GM19238 (cell line): ENCODE data around the gene SLC49A3.
"Not testable (repeated sequence)": the region's sequence is repeated elsewhere in the genome, so short reads cannot be mapped to it uniquely, and the experiment has no call there.

Source experiments
- DNase-seq: peaks from one replicate; pipeline ENCODE4 v3.0.0; 2011; ENCODE audit warnings: low spot score; ENCODE audit not compliant: insufficient read length

The SLC49A3 gene

DNA sequence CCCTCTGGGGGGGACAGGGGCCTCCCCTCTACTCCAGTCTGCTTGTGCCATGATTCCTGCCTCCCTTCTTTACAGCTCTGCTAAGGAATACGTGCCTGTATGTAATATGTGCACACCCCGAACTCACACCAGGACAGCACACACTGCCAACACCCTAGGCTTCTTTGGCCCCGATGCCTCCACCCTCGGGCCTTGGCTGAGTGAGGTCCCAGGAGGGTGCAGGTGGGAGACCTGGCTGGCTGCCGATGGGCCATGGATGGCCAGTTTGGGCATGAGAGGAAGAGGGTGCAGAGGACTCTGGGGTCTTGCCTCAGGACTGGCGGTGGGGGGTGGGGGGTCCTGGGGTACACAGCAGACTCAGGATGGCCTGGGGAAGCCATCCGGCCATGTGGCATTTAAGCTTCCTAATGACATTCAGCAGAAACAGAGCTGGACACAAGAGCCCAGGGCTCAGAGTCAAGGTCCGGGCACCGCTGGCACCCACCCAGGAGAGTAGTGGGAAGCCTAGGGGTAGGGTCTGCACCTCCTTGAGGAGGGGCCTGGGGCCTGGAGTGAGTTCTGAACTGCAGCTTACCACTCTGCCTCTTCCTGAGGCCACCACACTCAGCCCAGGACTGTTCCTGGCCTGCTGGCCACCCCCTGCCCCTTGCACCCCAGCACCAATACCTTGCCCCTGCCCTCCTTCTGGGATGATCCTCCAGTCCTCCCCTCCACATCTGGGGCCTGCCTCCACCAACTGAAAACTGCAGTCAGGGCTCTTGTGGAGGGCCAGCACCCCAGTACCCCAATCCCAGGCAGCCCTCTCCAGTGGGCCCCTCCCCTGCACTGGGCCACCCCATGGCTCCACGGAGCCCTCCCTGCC, 14.6 kb upstream of the SLC49A3 start:
- no peak for DNase-seq

DNA sequence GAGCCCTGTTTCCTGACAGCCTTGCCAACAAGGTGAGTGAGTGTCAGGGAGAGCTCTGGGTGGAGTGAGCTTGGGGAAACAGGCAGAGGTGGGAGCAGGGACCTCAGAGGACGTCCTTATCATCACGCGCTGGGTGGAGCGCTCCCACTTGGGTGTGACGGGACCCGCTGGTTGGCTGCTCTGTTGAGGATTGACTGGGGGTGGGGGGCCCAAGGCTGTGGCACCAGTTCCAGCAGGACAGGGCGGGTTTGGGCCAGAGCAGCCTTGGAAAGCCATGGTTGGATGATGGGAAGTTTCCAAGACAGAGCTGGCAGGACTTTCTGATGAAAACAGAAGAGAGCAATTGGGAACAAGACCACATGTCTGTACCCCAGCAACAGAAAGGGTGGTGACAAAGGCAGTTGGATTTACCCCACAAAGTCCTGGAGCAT, 13.7 kb upstream of the SLC49A3 start:
- DNase-seq, result no peak

DNA sequence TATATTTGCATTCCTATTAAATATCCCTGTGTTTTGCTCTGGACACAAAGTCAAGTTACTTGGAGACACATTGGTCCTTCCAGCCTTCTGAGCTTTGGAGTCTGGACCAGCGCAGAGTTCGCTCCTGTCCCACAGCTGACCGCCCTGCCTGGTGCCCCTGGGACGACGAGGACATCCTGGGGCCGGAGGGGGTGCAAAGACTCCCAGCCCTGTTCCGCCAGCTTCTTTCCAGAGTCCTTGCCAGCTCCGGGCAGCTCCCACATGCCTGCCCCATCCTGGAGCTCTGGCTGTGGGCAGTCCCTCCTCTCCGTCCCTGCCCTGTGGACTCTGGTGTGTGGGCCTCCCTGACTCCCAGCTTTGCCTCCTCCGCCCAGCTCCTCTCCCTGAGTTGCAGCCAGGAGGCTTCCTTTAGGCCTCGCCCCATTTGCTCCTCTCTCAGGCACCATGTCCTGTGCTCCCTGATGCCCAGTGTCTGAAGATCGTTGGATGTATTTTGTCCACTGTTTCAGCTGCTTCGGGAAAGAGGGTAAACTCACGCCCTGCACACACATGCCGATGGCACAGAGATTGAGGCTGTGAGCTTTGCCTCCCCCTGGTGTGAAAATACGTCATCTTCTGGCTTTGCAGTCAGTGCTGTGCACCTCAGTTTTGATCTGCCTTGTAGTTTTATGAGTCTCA, 11.8 kb upstream of the SLC49A3 start:
- no peak for DNase-seq

DNA sequence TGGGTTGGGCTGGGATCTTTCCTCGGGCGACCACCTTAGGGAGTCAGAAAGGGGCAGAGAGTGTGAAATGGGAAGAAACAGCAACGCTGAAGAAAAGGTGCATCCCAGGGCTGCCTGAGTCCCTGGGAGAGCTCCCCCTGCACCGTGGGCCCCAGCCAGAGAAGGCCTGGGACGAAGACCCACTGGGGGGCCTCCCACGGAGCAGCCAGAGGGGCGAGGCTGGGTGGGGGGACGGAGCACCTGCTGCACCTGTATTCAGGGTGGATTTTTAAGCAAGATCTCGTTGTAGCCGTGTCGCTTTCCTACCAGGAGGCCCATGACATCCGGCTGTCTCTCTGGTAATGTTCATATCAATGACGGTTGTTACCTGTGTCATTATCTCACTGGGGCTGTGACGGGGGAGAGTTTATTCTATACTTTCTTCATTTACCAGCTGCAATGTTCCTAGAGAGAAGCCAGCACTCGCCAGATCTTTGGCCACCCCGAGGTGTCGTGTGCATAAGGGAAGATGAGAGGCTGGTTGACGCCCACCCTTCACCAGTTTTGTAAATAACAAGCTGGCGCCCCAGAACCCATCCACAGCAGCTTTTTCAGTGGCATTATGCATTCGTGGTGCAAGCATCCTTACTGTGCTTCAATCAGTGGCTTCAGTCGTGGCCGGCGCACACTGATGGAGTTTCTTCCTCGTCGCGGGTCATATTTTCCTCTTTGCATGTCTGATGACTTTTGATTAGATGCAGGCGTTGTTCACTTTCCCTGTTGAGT, 11.0 kb upstream of the SLC49A3 start:
- DNase-seq, result no peak

DNA sequence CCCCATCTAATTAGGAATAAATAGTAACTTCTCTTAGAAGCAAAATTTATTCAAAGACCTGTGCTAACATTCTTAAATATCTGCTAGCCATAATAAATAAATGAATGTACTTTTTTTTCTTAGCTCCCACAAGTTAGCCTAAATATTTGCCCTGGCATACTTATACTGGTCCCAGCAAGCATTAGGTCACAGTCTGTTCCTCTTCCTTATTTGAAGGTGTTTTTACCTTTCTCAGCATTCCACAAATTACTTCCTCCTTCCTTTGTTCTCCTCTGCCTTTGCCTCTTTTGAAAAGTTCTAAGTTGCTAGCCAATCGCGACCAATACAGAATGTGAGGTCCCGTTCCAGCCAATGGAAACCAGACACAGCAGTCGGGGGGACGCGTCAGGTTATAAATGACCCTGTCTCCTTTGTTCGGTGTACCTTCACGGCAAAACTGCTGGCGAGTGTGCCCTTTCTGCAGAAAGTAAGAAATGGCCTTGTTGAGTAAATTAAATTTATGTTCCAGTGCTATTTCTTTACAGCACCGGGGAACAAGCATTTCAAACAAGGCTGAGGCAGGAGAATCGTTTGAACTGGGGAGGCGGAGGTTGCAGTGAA, 5.5 kb upstream of the SLC49A3 start:
- not testable (repeated sequence) for DNase-seq

DNA sequence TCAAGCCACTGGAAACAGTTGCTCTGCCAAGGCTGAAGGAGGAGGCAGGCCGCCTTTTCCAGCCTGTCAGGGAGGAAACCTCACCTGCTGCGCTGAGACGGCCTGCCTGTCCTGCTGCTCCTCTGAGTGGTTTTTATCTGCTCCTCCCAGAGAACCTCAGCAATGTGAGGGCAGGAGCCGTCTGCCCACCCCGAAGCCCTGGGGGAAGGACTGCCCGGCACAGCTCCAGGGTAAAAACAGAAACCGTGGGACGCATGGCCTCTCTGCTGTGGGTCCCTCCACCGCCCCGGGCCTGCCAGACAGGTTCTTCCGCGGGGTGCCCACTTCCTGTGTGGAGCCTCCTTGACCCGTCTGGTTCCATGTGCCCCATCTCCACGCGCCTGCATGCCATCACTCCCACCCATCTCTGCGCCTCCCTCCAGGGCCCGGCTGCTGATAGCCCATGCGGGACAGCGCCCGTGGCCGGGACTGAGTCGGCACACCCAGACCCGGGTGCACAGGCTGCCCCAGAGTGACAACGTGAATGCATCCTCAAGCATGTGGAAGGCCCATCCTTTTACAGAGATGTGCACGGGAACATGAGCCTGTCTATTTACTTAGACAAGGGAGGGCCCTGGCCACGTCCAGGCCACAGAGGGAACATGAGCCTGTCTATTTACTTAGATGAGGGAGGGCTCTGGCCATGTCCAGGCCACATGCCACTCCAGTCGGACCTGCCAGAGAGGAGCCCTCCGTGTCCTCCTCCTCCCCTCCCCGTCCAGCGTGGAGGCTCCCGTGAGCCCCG, 4.0 kb upstream of the SLC49A3 start:
- no peak for DNase-seq

DNA sequence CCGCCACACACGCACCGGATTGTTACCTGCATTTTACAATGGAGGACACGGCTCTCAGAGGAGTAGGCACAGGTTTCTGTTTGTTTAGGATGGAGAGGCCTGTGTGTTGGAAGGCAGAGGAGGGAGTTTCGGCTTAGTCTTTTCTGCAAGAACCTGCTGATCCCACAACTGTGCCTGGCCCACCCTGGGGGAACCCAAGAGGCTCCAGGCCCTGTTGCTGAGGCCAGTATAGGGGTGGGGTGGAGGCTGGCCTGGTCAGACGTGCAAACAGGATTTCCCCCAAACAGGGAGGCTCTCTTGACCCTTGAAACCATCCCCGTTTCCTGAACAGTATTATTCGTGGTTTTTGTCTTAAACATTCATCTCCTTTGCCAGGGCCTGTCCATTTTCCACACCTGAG, 772 bp upstream of the SLC49A3 start:
- no peak for DNase-seq

DNA sequence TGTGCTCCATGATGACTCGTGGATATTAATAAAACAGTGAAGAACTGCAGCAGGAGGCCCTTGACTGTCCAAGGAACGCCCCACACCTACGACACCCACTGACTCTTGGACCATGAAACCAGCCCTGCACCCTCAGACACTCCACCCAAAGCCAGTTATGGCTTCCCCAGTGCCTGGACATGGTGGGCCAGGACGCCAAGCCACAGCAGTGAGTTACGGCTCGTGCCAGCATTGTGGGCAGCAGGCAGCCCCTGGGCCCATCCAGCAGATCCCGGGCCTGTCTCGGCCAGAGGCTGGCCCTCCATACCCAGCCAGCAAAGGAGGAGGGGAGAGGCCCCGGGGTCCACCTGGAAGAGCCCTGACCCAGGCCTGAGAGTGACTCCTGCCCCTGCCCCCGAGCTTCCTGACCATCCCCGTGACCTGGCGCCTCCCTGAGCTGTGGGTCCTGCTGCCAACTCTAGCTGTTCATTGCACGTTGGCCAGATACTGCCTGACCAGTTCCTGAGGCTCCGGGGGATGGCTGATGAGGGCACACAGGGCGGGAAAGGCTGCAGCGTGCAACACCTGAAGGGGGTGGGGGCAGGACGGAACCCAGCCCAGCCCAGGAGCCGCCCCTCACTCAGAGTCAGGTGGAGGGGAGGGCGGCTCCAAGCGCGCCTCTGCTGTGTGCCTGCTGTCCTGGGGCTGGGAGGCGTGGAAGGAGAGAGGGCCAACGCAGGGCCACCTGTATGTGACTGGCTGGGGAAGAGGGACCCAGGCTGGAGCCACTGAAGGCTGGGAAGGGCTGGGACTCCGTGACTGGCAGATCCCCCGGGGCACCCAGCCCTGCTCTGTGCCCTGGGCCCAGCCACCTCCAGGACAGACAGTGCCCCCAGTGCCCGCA, 739 bp downstream of the SLC49A3 start:
- no peak for DNase-seq

DNA sequence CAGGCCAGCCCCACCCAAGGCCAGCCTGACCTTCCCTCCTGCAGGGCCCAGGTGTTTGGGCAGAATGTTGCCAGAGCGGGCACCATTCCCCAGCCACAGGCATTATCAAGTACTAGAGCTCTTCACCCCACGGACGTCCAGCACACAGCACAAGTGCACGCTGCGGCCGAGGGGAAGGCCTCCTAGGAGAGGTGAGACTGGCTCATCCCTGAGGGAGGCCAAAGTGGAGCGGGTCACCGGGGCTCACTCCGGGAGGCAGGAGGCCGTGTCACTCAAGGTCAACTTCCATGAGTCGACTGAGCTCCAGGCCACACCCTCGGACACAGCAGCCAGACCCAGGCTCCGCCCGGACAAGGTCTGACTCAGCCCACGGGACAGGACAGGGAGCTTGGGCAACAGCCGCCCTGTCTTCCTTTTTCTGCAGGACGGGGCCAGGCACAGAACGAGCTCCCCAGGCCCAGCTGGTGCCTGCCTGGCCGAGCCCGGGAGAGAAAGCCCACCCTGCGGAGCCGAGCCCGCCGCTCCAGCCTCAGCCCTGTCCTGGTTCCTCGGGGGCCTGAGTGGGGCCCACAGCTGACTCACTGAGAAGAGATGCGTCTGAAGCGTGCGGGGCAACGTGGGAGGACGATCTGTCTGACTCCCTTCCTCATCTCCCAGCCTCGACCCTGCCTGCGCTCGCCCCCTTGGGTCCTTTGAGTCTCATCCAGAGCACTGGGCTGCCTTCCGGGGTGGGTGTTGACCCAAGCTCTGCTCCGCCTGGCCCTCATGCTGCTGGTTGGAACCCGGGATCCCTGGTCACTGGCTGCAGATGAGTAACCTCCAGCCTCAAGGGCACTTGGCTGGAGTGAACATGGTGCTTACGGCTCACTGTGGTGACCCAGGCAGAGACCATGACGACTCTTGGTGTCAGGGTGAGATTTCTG, 1.6 kb downstream of the SLC49A3 start:
- DNase-seq, result no peak

DNA sequence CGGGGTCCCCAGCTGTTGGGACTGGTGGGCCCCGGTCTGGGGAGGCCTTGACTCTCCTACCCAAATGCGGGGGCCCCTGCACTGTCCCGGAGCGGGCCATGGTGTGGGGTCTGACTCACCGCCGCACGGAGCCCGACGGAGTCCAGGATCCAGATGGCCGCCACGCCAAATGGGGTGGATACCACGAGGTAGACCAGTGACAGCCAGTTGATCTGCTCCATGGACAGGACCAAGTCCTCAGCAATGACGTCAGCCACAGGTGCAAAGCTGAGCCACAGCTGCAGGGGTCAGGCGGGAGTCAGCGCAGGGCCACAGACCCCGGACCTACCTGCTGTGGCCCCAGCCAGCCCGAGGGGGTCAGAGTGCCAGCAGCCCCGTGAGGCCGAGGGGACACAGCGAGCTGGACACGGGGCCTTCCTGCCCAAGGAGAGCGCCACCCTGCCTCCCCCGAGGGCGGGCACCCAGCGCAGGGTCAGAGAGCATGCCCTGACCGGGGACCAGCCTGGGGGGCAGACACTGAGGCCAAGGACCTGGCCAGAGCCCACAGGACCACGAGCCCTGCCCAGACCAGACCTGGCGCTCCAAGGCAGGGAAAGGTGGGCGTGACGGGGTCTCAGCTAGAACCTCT, 2.4 kb downstream of the SLC49A3 start:
- DNase-seq, result no peak

DNA sequence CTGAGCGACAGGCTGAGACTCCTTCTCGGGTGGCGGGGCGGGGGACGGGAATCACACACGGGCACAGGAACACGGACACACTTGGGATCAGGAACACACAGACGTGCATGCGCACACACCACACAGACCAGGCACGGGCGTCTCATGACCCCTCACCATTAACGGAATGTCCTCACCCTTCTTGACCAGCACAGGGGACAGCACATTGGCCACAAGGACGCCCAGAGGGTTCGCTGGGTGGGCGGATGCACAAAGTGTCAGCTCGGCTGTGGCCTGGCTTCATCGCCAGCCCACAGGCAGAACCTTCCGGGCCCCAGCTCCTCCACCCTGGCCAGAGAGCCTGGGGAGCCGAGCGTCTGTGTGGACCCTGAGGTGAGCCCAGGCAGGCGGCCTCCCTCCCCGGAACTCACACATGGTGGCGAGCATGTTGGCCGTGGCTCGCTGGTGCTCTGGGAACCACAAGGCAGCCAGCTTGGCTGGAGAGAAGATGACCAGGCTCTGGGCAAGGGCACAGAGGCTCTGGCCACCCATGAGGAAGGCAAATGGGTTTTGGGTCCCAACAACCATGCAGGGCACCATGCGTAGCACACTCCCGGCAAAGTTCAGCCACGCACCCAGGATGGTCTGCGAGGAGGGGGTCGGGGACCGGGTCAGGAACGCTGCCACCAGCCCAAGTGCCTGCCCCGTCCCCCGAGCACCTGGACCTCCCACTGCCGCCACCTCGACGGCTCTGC, 3.1 kb downstream of the SLC49A3 start:
- no peak for DNase-seq

DNA sequence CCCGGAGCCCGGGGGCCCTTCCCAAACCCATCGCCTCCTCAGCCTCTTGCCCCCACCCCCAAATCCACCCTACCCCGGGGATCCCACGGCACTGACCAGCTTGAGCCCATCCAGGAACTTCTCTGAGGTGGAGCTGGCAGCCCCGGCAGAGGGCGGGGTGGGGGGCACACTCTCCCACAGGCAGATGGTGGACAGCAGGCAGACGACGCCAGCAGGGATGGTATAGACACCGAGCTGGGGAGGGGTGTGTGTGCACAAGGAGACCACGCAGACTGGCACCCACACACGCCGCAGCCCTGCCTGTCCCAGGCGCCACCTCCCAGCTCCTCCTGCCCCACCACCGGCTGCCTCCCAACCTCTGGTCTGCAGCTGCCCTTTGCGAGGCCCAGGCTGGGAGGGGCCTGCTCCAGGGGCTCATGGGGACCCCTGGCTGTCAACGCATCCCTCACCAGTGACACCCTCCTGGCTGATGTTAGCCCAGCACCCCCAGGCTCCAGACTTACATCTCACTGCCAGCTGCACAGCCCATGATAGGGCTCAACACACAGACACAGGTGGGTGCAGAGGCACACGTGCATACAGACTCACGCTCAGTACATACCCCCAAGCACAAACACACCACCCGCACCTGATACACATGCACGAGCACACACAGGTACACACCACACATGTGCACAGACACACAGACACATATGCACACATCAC, 4.2 kb downstream of the SLC49A3 start:
- DNase-seq, result no peak

DNA sequence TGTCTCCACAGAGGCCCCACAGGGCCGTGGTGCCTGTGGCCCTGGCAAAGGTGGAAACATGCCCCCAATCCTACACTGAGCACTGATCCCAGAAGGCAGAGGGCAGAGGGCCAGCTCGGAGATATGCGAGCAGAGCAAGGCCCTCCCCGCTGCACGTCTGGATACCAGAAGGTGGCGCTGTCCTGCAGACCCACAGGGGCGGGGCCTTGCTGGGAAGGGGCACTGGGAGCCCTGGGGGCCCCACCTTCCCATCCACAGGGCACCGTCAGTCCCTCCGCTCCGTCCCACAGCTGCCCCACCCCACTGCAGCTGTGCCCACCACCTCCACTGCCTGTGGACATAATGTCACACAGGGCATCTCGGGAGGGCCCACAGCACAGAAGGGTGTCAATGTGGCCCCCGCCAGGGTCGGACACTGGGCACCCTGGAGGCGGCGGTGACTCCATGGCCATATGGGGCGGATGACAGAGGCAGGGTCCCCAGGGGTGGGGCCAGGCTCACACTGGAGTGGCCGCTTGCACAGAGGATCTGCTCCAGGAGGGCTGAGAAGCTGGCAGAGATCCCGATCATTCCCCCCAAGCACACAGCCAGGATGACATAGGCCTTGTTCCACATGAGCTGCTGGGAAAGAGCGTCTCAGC, 4.8 kb downstream of the SLC49A3 start:
- no peak for DNase-seq

DNA sequence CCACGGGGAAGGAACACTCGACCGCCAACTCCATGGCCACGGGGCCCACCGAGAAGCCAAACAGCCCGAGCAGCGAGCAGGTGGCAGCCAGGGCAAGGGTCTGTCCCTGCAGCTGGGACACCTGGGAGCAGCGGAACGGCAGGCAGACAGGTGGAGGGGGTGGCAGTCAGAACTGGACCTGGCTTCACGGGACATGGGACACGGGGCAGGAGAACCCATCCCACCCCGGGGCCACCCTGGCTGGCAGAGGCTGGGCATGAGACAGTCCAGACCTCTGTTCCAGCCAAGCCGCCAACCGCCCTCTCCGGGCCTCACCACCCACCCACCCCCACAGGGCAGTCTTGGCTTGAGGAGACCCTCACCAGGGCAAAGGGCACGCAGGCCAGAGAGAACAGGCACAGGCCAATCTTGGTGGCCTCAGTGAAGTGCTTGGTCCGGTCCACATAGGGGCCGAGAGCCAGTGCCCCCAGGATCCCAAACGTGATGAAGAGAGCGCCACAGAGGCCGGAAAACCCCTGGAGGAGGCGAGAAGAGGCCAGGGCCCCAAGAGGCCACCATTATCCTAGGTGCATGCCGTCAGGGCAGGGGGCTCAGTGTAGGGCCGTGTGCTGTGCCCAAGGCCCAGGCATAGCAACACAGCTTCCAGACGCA, 5.6 kb downstream of the SLC49A3 start:
- no peak for DNase-seq

DNA sequence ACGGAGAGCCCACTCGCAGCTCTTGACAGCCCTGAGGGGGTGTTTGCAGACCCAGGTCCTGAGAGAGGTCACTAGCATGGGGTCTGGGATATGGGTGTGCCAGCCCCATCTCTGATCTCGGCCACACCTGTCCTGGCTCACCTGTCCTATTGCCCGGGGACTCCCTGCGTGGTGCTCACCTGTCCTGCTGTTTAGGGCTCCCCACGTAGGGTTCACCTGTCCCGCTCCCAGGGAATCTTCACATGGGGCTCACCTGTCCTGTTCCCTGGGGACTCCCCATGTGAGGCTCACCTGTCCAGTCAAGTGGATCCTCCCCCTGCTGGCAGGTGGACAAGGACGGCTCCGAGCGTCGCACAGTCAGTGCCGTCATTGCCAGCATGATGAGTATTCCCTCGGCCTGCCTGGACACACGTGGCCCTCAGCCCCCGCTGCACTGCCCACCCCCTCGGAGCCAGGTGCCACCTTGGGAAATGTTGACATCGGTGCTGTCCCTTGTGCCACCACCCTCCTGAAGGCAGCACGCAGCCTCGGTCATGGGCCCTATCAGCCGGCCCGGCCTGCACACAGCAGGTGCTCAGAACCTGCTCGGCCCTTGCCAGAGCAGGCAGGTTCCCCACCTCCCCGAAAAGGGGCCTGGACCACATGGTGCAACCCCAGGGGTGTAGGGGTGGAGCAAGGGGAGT, 6.3 kb downstream of the SLC49A3 start:
- no peak for DNase-seq
